ENCODE data around the gene SEPTIN6.
"Not testable (repeated sequence)": the region's sequence is repeated elsewhere in the genome, so short reads cannot be mapped to it uniquely, and the experiment has no call there.

The SEPTIN6 gene

DNA sequence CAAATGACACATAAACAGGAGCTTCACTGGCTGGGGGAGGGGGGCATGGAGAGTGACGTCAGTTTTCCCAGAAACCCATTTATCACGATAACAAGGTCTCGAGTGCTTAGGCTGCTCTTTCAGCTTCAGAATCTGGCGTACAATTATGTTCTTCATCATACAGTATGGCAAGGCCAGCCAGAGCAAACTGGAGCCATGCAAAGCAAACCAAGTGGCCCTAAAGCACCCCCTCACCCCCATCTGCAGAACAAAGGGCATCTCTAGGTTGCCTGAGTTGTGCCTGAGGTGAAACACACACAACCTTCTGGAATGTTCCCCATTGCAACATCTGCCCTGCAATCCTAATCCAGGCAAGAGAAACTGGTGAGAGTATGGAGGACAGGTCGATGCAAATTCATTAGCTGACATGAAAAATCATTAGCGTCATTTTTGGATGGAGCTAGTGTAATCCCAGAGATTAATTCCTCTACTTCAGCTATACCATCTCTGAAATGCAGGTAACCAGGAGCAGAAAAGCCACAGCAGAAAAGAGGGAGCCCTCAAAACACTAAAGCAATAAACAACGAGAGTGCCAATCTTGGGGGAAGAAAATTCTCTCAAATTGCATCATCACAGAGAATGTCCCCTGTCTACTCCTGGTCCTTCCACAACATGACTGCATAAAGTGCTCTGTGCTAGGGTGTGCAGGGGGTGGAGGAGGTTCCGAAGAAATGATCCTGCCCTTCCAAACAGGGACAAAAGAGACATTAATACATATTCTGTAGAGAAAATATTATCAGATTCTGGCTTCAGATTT is 1.8 kb downstream of the SEPTIN6 start:
- peak; percentile 67 for DNase-seq

DNA sequence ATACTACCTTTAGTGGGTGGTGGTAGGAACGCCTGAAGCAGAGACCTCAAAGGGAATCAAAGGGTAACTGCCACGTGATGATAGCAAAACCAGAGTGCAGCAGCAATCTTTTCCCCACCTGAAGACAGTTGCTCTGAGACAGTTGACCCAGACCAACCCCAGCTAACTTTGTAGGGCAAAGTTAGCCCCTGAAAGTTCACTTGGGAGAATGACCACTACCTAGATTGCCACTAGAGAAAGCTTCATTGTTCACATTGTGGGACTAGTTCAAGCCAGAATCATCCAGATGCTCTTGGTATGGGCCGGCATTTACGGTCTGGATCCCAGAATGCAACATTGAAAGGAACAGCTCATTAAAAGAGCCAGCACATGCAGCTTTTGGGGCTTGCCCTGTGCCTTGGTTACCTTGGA is 4.1 kb downstream of the SEPTIN6 start:
- no peak for DNase-seq

DNA sequence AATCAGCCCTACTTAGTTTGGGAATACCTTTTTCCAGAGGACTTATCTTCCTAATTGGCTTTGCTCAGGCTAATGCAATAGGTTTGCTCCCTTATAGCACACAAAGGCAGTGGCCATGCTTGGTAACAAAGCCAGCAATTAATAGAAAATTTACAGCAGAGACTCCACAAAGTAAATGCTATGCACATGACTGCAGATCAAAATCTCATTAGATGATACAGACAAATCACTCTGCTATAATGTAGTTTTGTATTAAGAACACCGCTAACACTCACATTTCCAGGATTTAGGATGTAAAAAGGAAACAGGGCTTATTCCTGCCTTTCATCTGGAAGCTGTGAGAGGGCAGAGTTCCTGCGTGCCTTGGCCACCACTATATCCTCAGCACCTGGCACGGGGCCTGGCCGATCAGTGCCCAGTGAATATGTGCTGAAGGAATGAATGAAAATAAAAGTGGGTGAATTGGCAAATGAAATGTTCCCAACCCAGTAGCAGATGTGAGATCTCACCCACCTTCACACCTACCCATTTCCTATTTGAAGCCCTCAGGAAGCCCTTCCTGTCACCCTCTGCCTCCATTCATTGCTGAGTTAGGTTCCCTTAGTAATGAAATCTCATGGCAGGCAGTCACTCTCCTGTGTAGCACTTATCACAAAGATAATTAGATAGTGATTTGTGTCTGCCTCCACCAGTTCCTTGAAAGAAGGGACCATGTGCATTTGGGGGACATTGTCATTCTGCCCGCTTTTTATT is 5.1 kb downstream of the SEPTIN6 start:
- no peak for DNase-seq

DNA sequence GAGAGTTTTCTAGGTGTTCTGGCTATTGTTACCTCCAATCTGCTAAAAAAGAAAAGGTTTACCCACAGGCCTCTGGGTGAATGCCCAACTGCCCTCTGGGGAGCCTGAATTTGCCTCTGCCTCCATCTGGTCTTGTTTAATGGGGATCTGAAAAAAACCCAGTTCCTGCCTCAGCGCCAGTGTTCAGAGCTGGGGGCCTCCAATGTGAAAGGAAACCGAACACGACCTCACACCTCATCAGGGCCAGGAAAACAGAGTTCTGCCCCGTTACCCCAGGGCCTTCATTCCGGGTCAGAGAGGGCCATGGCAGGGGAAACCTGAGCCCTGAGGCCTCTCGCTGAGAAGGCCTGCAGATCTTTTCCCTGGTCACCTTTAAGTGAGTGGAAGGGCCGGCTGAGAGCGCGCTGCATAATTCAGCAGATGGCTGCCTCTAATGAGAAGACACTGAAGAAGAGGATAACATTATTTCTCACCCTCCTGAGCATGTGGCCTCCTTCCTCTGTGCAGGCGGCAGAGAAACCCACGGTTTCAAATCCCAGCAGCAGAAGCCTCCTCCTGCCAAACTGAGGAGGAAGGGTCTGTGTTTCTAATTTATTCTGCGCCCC is 6.8 kb downstream of the SEPTIN6 start:
- no peak for DNase-seq

DNA sequence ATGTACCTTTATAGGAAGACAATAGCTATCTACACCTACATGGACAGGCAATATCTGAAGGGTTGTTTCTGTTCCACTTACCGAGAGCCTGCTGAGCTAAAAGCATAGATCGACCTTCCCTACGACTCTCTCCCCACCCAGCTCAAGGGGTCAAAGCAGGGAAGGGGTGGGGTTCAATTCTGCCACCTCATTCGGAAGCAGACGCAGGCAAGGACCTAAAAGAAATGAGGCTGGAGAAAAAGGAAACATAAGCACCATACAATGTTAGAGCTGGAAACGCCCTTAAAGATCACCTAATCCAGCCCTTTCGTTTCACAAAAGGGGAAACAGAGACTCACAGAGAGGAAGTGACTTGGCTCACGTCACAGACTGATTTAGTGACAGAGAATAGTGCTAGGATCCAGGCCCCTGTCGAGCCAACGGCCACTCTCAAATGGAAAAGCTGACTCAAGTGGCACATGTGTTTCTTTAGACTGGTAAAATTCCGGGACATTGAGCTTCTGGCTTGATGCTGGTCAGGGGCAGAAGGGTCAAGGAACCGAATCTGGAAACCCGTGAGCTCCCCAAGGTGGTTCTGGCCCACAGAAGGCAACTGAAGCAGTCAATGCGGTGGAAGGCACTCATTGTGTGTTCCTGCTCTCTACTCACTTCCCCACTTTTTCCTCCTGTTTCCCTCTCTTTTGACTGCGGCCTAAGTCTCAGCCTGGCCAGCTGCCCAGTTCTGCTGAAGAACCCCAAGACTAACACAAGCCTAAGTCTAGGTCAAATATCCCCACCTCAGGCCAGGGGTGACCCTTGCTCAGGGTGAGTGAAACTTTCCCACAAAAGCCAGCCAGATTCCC is 7.5 kb downstream of the SEPTIN6 start:
- peak; percentile 40 for DNase-seq

DNA sequence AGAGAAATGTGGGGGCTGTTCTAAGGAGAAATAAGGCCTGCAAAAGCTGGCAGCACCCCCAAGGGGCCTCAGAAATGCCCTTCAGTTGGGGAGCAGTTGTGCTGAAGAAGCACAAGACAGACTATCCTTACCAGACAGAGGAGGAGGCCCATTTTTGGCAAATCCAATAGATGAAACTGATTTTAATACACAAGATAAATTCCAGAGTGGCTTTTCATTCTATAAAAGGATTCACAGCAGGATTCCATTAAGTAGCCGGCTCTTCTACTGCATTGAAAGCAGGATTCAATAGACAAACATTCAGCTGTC is 8.1 kb downstream of the SEPTIN6 start:
- DNase-seq: no peak

DNA sequence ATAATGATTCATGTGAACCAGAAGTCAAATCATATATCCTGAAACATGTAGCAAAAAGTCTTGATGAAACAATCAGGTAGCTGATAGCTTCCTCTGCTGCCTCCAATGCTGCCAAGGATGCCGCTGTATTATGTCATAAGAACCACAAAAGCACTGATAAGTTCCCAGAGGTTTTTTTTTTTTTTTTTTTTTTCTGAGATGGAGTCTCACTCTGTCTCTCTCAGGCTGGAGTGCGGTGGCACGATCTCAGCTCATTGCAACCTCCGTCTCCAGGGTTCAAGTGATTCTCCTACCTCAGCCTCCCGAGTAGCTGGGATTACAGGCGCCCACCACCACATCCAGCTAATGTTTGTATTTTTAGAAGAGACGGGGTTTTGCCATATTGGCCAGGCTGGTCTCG is 8.7 kb downstream of the SEPTIN6 start:
- peak; percentile 52 for DNase-seq

DNA sequence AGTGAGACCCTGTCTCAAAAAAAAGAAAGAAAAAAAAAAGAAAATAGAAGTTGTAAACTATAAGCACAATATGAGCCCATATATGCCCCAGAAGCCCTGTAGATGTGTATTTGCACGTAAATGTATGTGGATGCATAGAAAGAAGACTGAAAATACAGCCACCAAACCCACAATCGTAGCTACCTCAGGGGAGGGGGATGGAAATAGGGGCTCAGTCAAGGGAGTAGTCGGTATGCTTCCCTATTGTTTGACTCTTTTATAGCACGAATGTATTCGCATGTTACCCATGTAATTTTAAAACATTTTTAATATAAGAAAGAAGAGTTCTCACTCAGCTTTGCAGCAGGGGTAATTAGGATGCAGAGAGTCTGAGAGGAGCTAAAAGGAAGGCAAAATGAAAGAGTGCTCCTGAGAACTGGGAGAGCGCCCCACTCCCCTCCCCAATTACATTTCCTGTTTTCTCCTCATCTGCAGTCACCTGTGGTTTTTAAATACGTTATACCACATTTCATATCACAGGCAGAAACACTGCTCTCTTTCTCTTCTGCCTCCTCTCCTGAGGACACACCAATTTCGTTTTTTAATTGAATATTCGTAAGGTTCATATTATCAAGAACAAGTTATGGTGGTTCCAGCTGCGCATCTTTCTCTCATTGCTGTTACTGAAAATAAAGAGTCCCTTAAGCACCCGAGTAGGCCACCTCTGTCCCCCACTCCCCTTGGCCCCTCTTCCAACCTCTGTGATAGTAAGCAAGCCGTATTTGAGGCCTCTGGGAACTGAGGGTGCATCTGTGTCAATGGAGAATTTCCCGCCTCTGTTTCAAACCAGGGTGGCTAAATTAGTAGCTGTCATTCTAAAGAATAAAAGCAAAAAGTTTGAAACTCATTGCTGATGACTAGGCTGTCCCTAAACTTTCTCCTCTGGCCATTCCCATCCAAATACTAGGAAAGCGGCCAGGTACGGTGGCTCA is 10.7 kb downstream of the SEPTIN6 start:
- no peak for DNase-seq

DNA sequence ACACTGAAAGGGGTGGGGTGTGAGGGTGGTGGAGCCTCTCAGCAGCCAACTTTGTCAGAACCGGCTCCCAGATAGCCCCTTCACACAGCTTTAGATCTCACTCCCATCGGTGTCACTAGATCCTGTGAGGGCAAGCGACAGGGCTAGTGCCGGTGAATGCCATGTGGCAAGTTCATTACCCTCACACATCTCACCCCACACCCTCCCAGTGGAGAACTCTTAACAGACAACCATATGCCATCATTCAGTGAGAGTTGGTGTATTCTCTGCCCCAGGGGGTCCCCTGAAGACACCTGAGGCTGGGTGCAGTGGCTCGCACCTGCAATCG is 15.3 kb downstream of the SEPTIN6 start:
- DNase-seq: no peak

DNA sequence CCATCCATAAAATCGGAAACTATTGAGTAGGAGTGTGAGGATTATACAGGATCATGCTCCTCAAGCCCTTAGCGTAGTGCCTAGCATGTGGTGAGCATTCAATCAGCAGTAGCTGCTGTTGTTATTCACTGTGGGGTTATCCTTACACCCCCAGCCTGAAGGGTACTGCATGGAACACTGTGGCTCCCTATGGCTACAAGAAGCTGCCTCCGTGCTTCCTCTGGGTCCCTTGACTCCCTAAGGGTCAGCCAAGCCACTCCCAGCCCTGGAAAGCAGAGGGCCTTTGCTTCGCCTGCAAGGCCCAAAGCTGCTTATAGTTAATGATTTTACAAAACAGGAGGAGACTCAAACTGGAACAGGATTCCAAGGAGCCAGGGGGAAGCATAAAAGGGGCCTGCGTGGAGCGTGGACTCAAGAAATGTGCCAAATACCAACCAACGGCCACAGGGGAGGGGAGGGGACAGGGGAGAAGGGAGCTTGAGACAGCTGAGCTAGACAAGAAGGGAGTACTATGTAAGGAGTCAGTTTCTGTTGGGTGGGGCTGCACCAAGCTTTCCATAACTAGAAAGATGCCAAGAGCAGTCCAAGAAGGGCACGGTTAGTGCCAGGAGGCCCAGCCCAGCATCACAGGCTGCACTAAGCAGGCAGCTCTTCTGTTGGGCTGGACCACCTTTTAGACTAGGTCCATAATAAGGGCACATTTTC is 15.9 kb downstream of the SEPTIN6 start:
- DNase-seq: no peak

DNA sequence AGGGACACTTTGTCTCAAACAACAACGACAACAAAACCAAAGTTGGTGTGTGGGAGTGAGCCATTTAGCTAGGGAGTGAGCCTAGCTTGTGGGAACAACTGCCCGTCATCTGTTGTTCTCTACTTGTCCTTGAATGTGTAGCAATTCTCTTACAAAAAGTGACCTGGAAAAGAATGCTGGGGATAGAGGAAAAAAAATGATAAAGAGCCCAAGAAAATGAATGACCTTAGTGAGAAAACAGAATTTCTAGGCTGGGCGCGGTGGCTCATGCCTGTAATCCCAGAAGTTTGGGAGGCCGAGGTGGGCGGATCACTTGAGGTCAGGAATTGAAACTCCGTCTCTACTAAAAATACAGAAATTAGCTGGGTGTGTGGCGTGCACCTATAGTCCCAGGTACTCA is 19.6 kb downstream of the SEPTIN6 start:
- DNase-seq: no peak

DNA sequence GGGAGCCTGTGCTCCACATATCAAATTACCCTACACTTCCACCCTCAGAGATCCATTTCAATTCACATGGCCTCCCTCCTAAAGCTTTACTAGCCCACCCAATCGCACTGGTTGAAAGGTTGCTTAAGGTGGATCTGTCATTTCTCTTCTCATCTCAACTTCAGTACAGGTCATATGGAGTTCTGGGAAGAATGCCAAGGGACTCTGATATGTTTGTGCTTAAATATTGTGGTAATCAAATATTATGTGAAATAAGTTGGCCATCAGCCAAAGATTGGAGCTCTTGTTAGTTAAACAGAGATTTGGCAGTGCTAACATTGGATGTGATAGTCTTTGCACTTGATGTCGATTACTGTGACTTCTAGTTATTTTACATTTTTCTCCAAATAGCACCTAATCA is 20.5 kb downstream of the SEPTIN6 start:
- DNase-seq: peak; percentile 22

DNA sequence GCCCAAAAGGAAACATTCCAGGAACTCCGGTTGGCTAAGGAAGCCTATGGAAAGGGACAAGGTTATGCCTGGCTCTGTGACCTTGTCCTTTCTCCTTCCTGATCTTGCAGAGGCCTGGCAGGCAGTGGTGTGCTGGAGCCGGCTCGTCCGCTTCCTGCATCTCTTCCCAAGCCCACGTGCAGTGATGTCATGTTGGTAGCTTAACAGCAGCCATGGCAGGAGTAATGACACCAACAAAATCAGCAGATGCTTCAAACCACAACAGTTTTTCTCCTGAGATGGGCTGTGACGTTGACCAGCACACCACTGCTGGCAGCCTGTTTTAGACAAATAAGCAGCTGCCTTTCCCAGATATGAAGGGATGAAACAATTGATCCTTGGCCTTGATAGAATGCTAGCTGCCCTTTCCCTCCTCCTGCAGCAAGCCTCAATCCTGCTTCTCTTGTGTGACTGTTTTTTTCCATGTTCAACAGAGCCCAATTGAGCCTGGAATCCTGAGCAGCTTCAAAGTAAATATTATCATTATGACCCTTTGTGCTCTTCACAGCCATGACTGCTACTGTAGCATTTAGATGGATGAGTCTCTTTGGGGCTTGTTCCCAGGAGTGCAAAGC is 23.4 kb downstream of the SEPTIN6 start:
- no peak for DNase-seq

DNA sequence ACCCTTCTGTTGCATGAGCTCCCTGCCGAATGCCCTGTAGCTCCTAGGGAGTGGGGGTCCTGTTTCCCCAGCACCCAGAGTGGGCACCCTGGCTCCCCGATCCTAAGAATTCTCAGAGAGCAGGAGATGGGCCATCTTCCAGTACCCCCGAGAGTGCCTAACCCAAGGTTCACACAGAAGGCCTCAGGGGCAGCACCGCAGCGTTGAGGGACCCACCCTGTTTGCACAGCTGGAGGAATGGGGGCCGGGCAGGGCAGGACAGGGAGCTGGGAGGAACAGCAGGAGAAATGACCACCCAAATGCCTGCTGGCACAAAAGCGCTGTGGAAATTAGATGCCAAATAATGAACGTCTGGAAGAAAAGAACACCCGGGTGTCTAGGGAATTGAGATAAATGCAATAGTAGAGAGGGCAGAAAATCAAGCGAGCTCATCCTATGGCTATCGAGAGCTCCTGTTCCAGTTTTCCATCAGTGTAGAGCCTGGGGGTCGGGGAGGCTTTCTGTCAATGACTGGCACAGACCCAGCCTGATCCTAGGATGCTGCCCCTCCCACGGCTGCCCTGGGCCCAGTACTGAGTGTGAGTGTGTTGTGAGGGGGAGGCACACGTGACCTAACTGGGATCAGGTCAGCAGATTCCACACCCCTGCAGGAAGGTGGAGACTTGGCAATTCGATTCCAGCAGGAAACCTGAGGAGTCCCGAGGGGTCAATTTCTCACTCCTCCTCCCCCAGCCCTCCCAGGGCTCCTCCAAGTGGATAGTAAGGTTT is 25.7 kb downstream of the SEPTIN6 start:
- no peak for DNase-seq

DNA sequence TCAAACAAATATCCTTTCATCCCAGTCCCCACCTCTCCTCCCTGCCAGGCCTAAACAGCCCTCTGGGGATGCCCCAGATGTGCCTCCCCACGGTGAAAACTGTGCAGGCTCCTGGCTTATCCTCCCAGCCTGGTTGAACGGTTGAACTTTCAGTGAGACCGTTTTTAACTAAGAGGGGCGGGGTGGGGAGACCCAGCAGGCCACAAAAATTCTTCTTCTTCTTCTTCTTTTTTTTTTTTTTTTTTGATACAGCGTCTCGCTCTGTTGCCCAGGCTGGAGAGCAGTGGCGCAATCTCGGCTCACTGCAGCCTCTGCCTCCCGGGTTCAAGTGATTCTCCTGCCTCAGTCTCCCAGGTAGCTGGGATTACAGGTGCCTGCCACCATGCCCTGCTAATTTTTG is 28.1 kb downstream of the SEPTIN6 start:
- DNase-seq: not testable (repeated sequence)

DNA sequence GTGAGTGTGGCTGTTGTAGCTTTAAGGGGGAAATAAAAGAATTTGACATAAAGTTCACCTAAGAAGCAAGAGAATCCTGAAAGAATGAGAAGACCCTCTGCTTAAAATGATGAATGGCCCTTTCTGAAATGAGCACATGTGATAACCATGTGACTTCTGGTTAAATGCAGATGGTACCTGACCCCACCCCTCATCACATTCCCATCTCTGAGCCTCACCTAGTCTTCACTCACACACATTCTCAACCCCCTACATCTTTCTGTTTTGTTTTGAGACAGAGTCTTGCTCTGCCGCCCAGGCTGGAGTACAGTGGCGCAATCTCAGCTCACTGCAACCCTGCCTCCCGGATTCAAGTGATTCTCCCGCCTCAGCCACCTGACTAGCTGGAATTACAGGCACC is 31.5 kb downstream of the SEPTIN6 start:
- DNase-seq: no peak

DNA sequence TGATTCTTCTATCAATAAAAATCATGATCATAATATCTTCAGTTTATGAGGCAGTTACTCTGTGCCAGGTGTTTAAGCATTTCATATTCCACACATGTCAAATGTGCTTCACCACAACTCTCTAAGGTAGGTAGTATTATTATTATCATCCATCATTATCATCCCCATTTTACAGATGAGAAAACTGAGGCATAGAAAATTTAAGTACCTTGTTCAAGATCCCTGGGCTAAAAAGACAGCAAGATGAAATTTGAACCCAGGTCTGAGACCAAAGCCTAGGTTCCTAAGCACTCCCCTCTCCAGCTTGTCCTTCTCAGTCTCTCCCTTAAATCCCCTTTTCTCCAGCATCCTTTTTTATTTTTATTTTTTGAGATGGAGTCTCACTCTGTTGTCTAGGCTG is 33.4 kb downstream of the SEPTIN6 start:
- DNase-seq: no peak

DNA sequence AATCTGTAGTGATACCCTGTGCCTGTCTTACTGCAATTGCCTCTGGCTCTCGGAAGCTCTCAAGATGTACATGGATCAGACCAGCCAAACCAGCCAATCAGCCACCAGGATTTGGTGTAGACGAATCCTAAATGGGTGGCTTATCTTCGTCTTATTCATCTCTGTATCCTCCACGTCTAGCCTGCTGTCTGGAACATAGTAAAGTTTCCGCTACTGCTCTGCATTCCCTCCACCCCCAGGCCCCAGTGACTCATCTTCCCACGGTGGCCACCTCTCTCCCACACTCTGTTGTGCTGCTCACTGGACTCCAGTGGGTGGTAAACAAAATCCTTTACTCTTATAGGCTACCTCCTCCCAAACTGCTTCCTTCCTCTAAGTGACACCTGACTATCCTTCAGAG is 37.8 kb downstream of the SEPTIN6 start:
- no peak for DNase-seq

DNA sequence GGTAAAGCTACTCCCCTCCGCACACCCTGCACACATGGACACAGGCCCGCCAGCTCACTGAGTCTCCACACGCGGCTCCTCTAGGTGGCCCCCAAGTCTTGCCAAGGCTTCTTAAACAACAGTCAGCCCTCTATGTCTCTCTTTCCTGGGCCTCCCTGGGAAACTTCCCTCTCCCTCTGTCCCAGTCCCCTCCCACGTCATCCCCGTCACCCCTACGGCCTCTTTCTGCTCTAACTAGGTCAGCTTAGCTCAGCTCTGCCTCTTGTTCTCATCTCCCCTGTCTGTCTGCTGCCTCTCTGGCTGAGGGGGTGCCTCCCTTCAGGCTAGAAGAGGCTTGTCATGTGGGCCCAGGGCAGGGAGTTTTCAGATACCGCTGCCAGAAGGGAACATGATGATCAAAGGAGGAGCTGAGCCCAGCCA is 38.8 kb downstream of the SEPTIN6 start:
- DNase-seq: no peak

DNA sequence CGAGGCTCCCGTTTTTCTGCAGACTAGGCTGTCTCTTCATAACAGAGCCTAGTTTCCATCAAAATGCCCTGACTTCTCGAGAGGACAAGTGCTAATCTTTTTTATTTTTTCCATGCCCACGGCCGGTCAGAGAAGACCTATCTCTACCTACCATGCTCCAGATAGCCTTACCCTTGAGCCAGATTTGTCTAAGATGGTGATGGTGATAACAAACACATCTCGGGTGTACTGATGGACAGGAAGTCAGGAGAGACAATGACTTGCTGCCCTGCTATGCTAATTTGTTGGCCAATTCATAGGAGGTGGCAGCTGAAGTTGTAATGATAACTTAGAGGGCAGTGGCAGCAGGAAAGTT is 44.6 kb downstream of the SEPTIN6 start:
- DNase-seq: peak; percentile 11
